Peyer's patch (tissue), 4 donors: Measurements from ENCODE around the gene HAUS6. TPM values are rescaled to one million over a fixed set of nuclear protein-coding genes. Genes with fewer than 3 reads are reported as not detected.
"Not testable (repeated sequence)": the region's sequence is repeated elsewhere in the genome, so short reads cannot be mapped to it uniquely, and the experiment has no call there.

Experiments
- DNase-seq, 3 donors: peaks; one replicate each; pipeline ENCODE4 v3.0.0-alpha.2; 2017 to 2019
- H3K27ac ChIP-seq, 4 donors: fragments of 200-600 bp; sonication (generic); one replicate each; pipeline ENCODE4 v1.5.1; 2016 to 2019
- H3K27me3 ChIP-seq, 2 donors: fragments of 200-600 bp; sonication (generic); one replicate each; pipeline ENCODE4 v1.5.1; 2019
- H3K36me3 ChIP-seq, 3 donors: fragments of 200-600 bp; sonication (generic); one replicate each; pipeline ENCODE4 v1.5.1; 2016 to 2019
- H3K4me1 ChIP-seq, 4 donors: fragments of 200-600 bp; sonication (generic); one replicate each; pipeline ENCODE4 v1.5.1; 2016 to 2019
- H3K4me3 ChIP-seq, 4 donors: fragments of 200-600 bp; sonication (generic); 1 replicate in 3 of 4; 2 replicates in 1 of 4; pipeline ENCODE4 v1.5.1; 2016 to 2019; ENCODE audit warnings: mild to moderate bottlenecking in 1 of 4
- H3K9me3 ChIP-seq, 4 donors: fragments of 200-600 bp; sonication (generic); one replicate each; pipeline ENCODE4 v1.5.1; 2016 to 2019; ENCODE audit warnings: mild to moderate bottlenecking in 1 of 4
- CTCF ChIP-seq, 6 experiments: fragments of 450-650 bp in 4 of 6; fragments of 200-600 bp in 2 of 6; sonication (generic) in 1 of 6; IDR thresholded peaks; one replicate each; pipeline ENCODE4 v1.5.1; 2017 to 2019; ENCODE audit warnings: antibody characterized with exemption in 6 of 6, mild to moderate bottlenecking in 3 of 6, moderate library complexity in 1 of 6
- POLR2A ChIP-seq, 2 donors: fragments of 450-650 bp; IDR thresholded peaks; one replicate each; pipeline ENCODE4 v1.5.1; 2017; ENCODE audit warnings: antibody characterized with exemption in 2 of 2, mild to moderate bottlenecking in 2 of 2, moderate library complexity in 2 of 2
- total RNA-seq, 4 donors: library from RNA; depleted of rRNA; stranded (reverse); fragments of >200 nt; gene quantifications; one replicate each; pipeline ENCODE4 v1.1.0, GENCODE V29; 2016

HAUS6 gene
- 10 to 100 TPM in 1 of 4 donors, 1 to 10 TPM in 3; 5.9 to 31.4 (median 7.3) TPM for total RNA-seq

- Histone ChIP-seq H3K4me3 (peak within 1 kb of the TSS; percentile 65 to 78 (median 72)), H3K4me1 (peaks cover 0 to 22% (median 4%) of the 10 kb centered on the region in 4 donors), H3K27ac (peak within 1 kb of the TSS; percentile 85 to 91 (median 86)), H3K9me3 (no peaks in the 10 kb centered on the region), H3K27me3 (no peaks in the 10 kb centered on the region), H3K36me3 (peaks cover 0 to 4% (median 0%) of the 10 kb centered on the region in 3 donors)
- TF ChIP-seq CTCF (IDR thresholded peaks at IDR 0.05) (peak; percentile 41 to 85 (median 81)), POLR2A (IDR thresholded peaks at IDR 0.05) (peak; percentile 67)
- peak; percentile 94 to 99 (median 94) for DNase-seq
These were observed at the start of gene HAUS6 for GRCh38 chr9:19102631-19103345. HAUS6 (minus strand) TSS chr9:19102904; CDS start chr9:19102651, 253 bp downstream.

- H3K4me3 ChIP-seq, H3K9me3 ChIP-seq, H3K4me1 ChIP-seq, H3K36me3 ChIP-seq, H3K27me3 ChIP-seq, DNase-seq: not testable (repeated sequence)
- TF ChIP-seq POLR2A (IDR thresholded peaks at IDR 0.05): peak in 1 of 2 donors; percentile 13
- peak overlapping the region in 2 of 4 donors; percentile 48 to 88 for H3K27ac ChIP-seq
These were observed 49.4 kb upstream of the HAUS6 start for GRCh38 chr9:19152160-19152498.

GRCh38 chr9:19151425-19152159 is 48.9 kb upstream of the HAUS6 start:
- TF ChIP-seq CTCF (IDR thresholded peaks at IDR 0.05) (no peak), POLR2A (IDR thresholded peaks at IDR 0.05) (no peak)
- peak in 1 of 3 donors; percentile 68 for DNase-seq
- no peaks in the 10 kb centered on the region for H3K9me3 ChIP-seq
- peak overlapping the region in 3 of 4 donors; percentile 4 to 88 (median 47) for H3K27ac ChIP-seq
- H3K4me3 ChIP-seq: peak overlapping the region in 1 of 4 donors; percentile 7
- H3K36me3 ChIP-seq: no peaks in the 10 kb centered on the region
- peaks cover 0 to 9% (median 5%) of the 10 kb centered on the region in 4 donors for H3K4me1 ChIP-seq
- H3K27me3 ChIP-seq: no peaks in the 10 kb centered on the region

- DNase-seq: no peak
- Histone ChIP-seq H3K4me3 (no peak overlapping the region), H3K9me3 (no peaks in the 10 kb centered on the region), H3K4me1 (peaks cover 0 to 5% (median 0%) of the 10 kb centered on the region in 4 donors), H3K27ac (no peak overlapping the region), H3K36me3 (no peaks in the 10 kb centered on the region), H3K27me3 (no peaks in the 10 kb centered on the region)
- TF ChIP-seq POLR2A (IDR thresholded peaks at IDR 0.05): no peak
These were observed 46.5 kb upstream of the HAUS6 start for GRCh38 chr9:19149230-19149629.

- TF ChIP-seq CTCF (IDR thresholded peaks at IDR 0.05) (no peak), POLR2A (IDR thresholded peaks at IDR 0.05) (no peak)
- DNase-seq: no peak
- H3K9me3 ChIP-seq: no peaks in the 10 kb centered on the region
These were observed 45.5 kb upstream of the HAUS6 start for GRCh38 chr9:19148187-19148586.

GRCh38 chr9:19146441-19147024 is 43.8 kb upstream of the HAUS6 start:
- H3K4me1 ChIP-seq: peaks cover 0 to 3% (median 0%) of the 10 kb centered on the region in 4 donors
- H3K36me3 ChIP-seq: no peaks in the 10 kb centered on the region
- no peak overlapping the region for H3K27ac ChIP-seq
- H3K4me3 ChIP-seq: no peak overlapping the region
- TF ChIP-seq CTCF (IDR thresholded peaks at IDR 0.05) (no peak), POLR2A (IDR thresholded peaks at IDR 0.05) (no peak)
- DNase-seq: peak in 1 of 3 donors; percentile 37
- H3K9me3 ChIP-seq: no peaks in the 10 kb centered on the region
- H3K27me3 ChIP-seq: no peaks in the 10 kb centered on the region

More at GRCh38 chr9:19148187-19148586, 45.5 kb upstream of the HAUS6 start:
- Histone ChIP-seq H3K27ac (no peak overlapping the region), H3K27me3 (no peaks in the 10 kb centered on the region), H3K4me1 (peaks cover 0 to 5% (median 0%) of the 10 kb centered on the region in 4 donors), H3K36me3 (no peaks in the 10 kb centered on the region), H3K4me3 (no peak overlapping the region)
